Measurements from ENCODE around the gene HSPE1. TPM values are rescaled to one million over a fixed set of nuclear protein-coding genes. Genes with fewer than 3 reads are reported as not detected.
A peak's percentile ranks its signal among the peaks of the same experiment; 100 is the strongest.

The HSPE1 gene
- total RNA-seq, 4 donors from 2014 or later: 80.9 to 217 (median 138) TPM

- DNase-seq: no peak
- Histone ChIP-seq H3K4me1 (peaks cover 12 to 49% (median 24%) of the 10 kb centered on the region in 3 donors), H3K36me3 (peaks cover 0 to 8% (median 0%) of the 10 kb centered on the region in 3 donors), H3K4me3 (peak overlapping the region in 3 of 4 donors; percentile 85 to 90 (median 87)), H3K9me3 (no peaks in the 10 kb centered on the region), H3K27me3 (no peaks in the 10 kb centered on the region), H3K27ac (peak overlapping the region; percentile 94 to 96 (median 95))
- 62 to 66% methylated on average over 3 of the region's 3 CpGs for whole genome bisulfite sequencing, 2 donors
- intact Hi-C loops (cut with DNase I): loop anchor here (10.0 kb wide), 1 partner anchor 190 kb away; the partner anchor contains the start of gene MARS2
- TF ChIP-seq POLR2A (IDR thresholded peaks at IDR 0.05): no peak
- TF ChIP-seq CTCF (IDR thresholded peaks at IDR 0.05): no peak
These were observed 14.6 kb downstream of the HSPE1 start for GRCh38 chr2:197514754-197515153.

- H3K9me3 ChIP-seq: no peaks in the 10 kb centered on the region
- no peak for TF ChIP-seq CTCF (IDR thresholded peaks at IDR 0.05)
These were observed 15.1 kb downstream of the HSPE1 start for GRCh38 chr2:197515315-197515738.

DNA sequence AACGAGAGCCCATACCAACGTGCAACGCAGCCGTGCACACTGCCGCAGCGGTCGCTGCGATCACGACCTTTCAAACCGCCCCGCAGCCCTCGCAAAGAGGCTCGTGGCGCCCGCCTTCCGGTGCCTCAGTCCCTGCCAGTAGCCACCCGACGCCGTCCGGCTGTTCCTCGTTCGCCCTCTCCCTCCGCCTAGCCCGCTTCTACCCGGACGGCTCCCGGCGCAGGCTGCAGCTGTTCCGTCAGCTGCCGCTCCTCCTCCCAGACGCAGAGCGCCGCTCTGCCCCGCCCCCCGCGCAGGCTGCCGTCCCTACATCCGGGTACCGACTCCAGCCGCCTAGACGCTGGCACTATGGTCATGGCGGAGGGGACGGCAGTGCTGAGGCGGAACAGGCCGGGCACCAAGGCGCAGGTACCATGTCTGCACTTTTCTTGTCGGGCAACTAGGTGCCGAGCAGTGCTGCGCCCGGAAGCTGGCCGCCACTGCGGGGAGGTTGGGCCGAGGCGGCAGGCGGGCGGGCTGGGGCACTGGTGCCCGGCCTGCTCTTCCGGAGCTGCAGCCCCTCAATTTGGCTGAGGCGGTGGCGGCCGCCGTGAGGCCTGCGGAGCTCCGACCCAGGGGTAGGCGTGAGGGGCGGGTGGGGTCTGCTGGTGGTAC, 15.7 kb downstream of the HSPE1 start, which contains the start of gene MOB4:
Gene MOB4, plus strand, starts transcription at position 328 of the 654 bp plus-strand sequence. Its CDS starts 21 bp downstream, at position 349.
- intact Hi-C loops (cut with DNase I): loop anchor here (10.0 kb wide), 1 partner anchor 189 kb away; the partner anchor contains the start of gene MARS2
- WGBS, 2 donors: 0% methylated on average over 3 to 32 of the region's 66 CpGs

More at GRCh38 chr2:197515315-197515738, 15.1 kb downstream of the HSPE1 start:
- Histone ChIP-seq H3K4me1 (peaks cover 12 to 53% (median 24%) of the 10 kb centered on the region in 3 donors), H3K27ac (peak overlapping the region; percentile 94 to 96 (median 95)), H3K36me3 (peaks cover 0 to 13% (median 0%) of the 10 kb centered on the region in 3 donors), H3K4me3 (peak overlapping the region; percentile 85 to 96 (median 88)), H3K27me3 (no peaks in the 10 kb centered on the region)
- intact Hi-C loops (cut with DNase I): loop anchor here (10.0 kb wide), 1 partner anchor 189 kb away; the partner anchor contains the start of gene MARS2
- 0 to 2% methylated on average over 13 to 16 of the region's 16 CpGs for WGBS, 2 donors
- no peak for DNase-seq

DNA sequence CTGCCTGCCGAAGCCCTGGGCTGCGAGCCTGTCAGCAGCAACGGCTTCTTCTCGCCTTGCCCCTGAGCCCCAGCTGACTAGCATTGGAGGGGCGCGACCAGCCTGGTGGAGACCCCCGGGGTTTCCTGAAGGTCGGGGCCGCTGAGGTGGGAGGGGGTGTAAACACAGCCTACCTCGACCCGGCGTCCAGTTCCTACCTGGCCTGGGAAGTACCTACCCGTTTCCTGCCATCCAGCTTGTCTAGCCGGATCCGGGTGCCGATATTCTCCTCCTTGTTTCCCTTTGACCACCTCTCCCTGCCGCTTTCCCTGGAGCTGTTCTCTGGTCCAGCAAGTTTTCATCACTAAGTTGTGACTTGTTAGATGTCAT, 16.2 kb downstream of the HSPE1 start:
- no peak for DNase-seq
- peaks cover 12 to 48% (median 24%) of the 10 kb centered on the region in 3 donors for H3K4me1 ChIP-seq
- peak overlapping the region; percentile 85 to 96 (median 88) for H3K4me3 ChIP-seq
- H3K9me3 ChIP-seq: no peaks in the 10 kb centered on the region
- WGBS, 2 donors: 0% methylated on average over 5 to 13 of the region's 17 CpGs
- TF ChIP-seq POLR2A (IDR thresholded peaks at IDR 0.05) (no peak), CTCF (IDR thresholded peaks at IDR 0.05) (no peak)
- H3K27me3 ChIP-seq: no peaks in the 10 kb centered on the region
- H3K27ac ChIP-seq: peak overlapping the region; percentile 94 to 96 (median 95)
- peaks cover 0 to 23% (median 0%) of the 10 kb centered on the region in 3 donors for H3K36me3 ChIP-seq
- intact Hi-C loops (cut with DNase I): loop anchor here (10.0 kb wide), 1 partner anchor 188 kb away; the partner anchor contains the start of gene MARS2

More for the DNA sequence above, 15.7 kb downstream of the HSPE1 start, which contains the start of gene MOB4:
- Histone ChIP-seq H3K9me3 (no peaks in the 10 kb centered on the region), H3K27ac (peak within 1 kb of the TSS; percentile 94 to 96 (median 95)), H3K36me3 (peaks cover 0 to 18% (median 0%) of the 10 kb centered on the region in 3 donors), H3K4me1 (peaks cover 12 to 53% (median 24%) of the 10 kb centered on the region in 3 donors), H3K27me3 (no peaks in the 10 kb centered on the region), H3K4me3 (peak within 1 kb of the TSS; percentile 85 to 96 (median 88))
- TF ChIP-seq POLR2A (IDR thresholded peaks at IDR 0.05) (peak in 3 of 4 donors; percentile 74 to 94 (median 90)), CTCF (IDR thresholded peaks at IDR 0.05) (peak in 2 of 6 experiments; percentile 14 to 32)
- DNase-seq: peak; percentile 71

- H3K27ac ChIP-seq: peak overlapping the region in 2 of 4 donors; percentile 95 to 96
- intact Hi-C loops (cut with DNase I): loop anchor here (10.0 kb wide), 1 partner anchor 188 kb away; the partner anchor contains the start of gene MARS2
- no peaks in the 10 kb centered on the region for H3K9me3 ChIP-seq
- H3K36me3 ChIP-seq: peaks cover 0 to 29% (median 0%) of the 10 kb centered on the region in 3 donors
- no peak for TF ChIP-seq CTCF (IDR thresholded peaks at IDR 0.05)
- no peak for TF ChIP-seq POLR2A (IDR thresholded peaks at IDR 0.05)
- peaks cover 12 to 48% (median 24%) of the 10 kb centered on the region in 3 donors for H3K4me1 ChIP-seq
- H3K4me3 ChIP-seq: peak overlapping the region; percentile 85 to 96 (median 88)
- 8 to 20% methylated on average over 2 of the region's 2 CpGs for WGBS, 2 donors
- no peak for DNase-seq
- H3K27me3 ChIP-seq: no peaks in the 10 kb centered on the region
These were observed 17.0 kb downstream of the HSPE1 start for GRCh38 chr2:197517150-197517549.

Data from esophagus squamous epithelium (tissue), 5 donors.